GM12872 (cell line): ENCODE measurements around the gene DNAJC7.

Experiments
- TF ChIP-seq, protein P1 (sequence below): IDR thresholded peaks from 3 replicates; pipeline ENCODE4 v1.5.1; 2011; ENCODE audit warnings: low read depth, mild to moderate bottlenecking, low read length, moderate library complexity; ENCODE audit not compliant: insufficient read depth

The DNAJC7 gene

DNA sequence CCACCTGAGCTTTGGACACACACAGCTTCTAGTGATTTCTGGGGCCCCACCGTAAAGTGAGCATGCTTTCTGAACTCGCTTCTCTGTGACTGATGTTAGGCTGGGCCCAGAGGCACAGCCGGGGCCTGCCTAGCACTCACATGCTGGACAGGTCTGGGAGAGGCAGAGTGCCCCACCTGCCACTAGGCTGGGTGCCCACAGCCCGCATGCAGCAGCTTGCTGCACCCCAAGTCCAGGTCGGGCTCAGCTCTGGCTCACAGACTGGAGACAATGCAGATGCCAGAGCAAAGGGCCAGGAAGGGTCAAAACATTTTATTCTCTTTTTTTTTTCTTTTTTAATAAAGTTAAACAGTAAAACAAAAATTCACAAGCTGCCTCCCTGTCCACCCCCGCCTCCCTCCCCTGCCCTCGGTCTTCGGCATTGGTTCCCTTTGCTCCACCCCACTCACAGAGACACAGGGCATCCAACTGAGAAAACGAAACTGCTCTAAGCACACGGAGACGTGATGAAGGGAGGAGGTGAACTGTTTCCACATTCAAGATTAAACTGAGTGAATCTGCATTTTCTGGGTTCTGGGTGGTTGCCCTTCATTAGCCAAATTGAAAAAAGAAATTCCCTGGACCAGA, 41.0 kb downstream of the DNAJC7 start:
- TF ChIP-seq, protein P1, sequence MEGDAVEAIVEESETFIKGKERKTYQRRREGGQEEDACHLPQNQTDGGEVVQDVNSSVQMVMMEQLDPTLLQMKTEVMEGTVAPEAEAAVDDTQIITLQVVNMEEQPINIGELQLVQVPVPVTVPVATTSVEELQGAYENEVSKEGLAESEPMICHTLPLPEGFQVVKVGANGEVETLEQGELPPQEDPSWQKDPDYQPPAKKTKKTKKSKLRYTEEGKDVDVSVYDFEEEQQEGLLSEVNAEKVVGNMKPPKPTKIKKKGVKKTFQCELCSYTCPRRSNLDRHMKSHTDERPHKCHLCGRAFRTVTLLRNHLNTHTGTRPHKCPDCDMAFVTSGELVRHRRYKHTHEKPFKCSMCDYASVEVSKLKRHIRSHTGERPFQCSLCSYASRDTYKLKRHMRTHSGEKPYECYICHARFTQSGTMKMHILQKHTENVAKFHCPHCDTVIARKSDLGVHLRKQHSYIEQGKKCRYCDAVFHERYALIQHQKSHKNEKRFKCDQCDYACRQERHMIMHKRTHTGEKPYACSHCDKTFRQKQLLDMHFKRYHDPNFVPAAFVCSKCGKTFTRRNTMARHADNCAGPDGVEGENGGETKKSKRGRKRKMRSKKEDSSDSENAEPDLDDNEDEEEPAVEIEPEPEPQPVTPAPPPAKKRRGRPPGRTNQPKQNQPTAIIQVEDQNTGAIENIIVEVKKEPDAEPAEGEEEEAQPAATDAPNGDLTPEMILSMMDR = no peak

DNA sequence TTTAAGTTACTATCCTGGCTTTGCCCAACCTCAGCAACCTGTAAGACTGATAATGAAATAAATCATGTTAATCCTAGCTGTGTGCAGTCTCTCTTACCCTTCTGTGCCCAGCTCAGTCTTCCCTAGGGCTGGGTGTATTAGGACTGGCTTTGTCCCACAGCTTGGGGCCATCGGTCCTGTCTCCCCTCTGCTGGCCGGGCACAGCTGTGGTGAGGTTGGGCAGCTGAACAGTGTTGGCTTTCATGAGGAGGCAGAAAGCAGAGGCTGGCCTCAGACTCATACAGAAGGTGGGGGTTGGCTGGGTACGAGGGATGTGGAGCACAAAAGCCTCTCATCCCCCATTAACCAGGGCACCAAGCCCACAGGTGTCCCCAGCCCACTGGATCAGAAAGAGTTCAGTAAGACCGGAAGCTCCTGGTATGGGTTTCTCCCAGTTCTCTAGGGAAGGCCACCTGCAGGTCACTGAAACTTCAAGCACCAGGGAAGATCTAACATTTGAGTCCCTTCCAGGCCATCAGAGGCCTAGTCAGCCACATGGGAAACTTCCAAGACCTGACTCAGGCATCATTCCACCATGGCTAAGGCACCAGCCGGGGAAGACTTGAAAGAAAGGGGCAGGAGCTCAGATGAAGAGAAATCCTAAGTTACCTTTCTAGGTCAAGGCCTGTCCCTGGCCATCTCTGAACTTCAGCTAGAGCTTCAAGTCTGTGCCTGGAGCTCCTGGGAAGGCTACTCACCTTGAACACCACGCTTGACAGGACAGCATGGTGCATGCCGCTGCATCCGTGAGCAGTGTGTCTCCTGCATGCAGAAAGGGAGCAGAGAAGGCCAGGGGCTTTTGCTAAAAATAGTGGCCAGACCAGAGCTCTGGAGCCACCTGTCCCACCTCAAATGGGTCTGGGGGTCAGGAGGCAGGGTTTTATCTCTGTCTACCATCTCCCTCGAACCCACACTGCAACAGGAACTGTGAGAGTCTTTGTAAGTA, 41.8 kb downstream of the DNAJC7 start:
- TF ChIP-seq, protein P1 = no peak

DNA sequence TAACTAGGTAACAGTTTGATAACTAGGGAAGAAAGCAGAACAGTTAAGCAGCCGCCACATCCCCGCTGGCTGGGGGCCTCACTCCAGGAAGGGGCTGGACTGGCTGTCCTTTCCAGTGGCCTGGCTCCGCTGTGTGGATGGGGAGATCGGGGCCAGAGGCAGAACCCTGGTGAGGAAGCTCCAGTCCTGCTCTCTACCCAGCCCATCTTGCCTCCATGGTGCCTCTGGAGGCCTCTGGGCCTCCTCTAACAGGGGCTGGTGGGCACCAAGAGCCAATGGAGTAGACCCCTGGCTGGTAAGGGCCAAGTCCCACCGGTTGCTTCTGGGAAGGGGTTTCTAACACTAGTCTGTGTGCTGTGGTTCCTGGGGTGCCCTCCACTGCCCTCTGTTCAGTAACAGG, 42.6 kb downstream of the DNAJC7 start:
- TF ChIP-seq, protein P1 = no peak

DNA sequence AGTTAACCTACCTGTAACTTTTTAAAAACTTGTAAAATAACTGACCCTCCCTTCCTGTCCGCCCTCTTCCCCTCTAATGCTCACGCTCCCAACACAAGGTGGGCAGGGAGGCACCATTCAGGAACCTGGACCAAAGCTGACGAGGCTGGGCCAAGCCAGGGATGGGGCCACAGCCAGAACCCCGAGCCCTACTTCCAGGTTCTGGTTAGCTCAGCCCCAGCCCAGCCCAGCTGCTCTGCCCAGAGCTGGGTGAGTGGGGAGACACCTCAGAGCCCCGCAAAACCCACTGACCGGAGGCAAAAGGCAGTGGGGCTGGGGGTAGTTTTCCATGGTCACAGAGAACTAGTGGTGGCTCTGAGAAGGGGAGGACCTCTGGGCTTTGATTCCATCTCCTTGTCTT, 43.2 kb downstream of the DNAJC7 start:
- TF ChIP-seq, protein P1 = no peak

DNA sequence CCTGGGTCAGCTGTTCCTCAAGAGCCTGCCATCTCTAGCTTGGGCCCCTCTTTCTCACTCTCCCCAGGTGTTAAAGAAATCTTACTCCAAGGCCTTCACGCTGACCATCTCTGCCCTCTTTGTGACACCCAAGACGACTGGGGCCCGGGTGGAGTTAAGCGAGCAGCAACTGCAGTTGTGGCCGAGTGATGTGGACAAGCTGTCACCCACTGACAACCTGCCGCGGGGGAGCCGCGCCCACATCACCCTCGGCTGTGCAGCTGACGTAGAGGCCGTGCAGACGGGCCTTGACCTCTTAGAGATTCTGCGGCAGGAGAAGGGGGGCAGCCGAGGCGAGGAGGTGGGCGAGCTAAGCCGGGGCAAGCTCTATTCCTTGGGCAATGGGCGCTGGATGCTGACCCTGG, 43.8 kb downstream of the DNAJC7 start:
- TF ChIP-seq, protein P1 = no peak

DNA sequence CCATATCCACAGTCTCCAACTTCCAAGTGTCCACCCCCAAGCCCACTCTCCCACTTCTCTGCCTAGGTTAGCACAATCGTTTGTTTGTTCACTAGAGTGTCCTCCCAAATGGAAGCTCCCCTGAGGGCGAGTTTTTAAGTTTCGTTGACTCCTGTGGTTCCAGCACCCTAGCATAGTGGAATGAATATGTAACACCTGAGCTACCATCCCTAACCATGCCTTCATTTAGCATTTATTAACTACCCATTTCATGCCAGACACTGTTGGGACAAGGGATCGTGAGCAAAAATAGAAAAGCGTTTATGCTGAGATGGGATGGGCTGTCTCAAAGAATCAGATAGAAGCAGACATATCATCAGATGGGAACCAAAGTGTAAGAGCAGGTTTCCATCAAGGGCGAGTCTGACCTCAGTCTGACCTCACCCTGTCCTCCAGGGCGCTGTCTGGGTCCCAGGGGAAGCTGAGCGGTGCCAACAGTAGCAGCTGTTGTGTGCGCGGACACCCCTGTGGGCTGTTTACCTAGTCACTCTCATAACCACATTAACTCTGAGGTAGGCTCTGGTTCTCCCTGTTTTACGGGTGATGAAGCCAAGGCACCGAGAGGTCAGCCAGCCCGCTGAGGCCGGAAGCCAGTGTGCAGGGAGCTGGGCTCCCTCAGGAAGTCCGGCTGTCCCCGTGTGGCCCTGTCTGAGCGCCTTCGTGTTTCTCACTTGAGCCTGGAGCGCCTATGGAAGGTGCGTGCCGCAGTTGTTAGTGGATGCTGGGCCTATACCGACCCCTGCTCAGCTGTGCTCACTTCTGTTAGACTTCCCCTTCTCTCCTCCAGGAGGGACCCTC, 44.5 kb downstream of the DNAJC7 start:
- TF ChIP-seq, protein P1 = no peak
